Ramos (cell line): ENCODE results near the gene NCAPD2.
"Not testable (repeated sequence)": the region's sequence is repeated elsewhere in the genome, so short reads cannot be mapped to it uniquely, and the experiment has no call there.

Experiments used
- in situ Hi-C: fragments of 300-500 bp; cut with MboI; formaldehyde crosslinking; loops from one replicate; pipeline ENCODE4 v1.14.3; 2022; ENCODE audit warnings: low sequenced_read_pairs; ENCODE audit not compliant: unreplicated experiment

The NCAPD2 gene

GRCh38 chr12:6532927-6533652 lies 39.2 kb downstream of the NCAPD2 start:
- in situ Hi-C loops: no loop called here

GRCh38 chr12:6533653-6533922 lies 39.7 kb downstream of the NCAPD2 start:
- in situ Hi-C loops: no loop called here

GRCh38 chr12:6533923-6534694 lies 40.2 kb downstream of the NCAPD2 start, which contains the start of gene GAPDH:
TSS of gene GAPDH (plus strand) at chr12:6534517. CDS start at chr12:6534833, 316 bp downstream.
- in situ Hi-C loops: no loop called here

- in situ Hi-C loops: no loop called here
Observed at GRCh38 chr12:6534695-6534944, 40.7 kb downstream of the NCAPD2 start.

GRCh38 chr12:6534945-6535696 lies 41.2 kb downstream of the NCAPD2 start:
- in situ Hi-C loops: no loop called here

GRCh38 chr12:6535697-6535946 lies 41.7 kb downstream of the NCAPD2 start:
- in situ Hi-C loops: no loop called here

- in situ Hi-C loops: no loop called here
Observed at GRCh38 chr12:6535960-6536847, 42.3 kb downstream of the NCAPD2 start.

- in situ Hi-C loops: no loop called here
Observed at GRCh38 chr12:6536894-6537579, 43.1 kb downstream of the NCAPD2 start.

- in situ Hi-C loops: not testable (repeated sequence)
Observed at GRCh38 chr12:6537580-6538419, 43.9 kb downstream of the NCAPD2 start.

GRCh38 chr12:6538420-6539313 lies 44.8 kb downstream of the NCAPD2 start:
- in situ Hi-C loops: no loop called here

GRCh38 chr12:6539314-6539682 lies 45.4 kb downstream of the NCAPD2 start:
- in situ Hi-C loops: no loop called here

- in situ Hi-C loops: no loop called here
Observed at GRCh38 chr12:6539707-6540134, 45.8 kb downstream of the NCAPD2 start.

GRCh38 chr12:6540181-6540877 lies 46.4 kb downstream of the NCAPD2 start:
- in situ Hi-C loops: no loop called here

- in situ Hi-C loops: no loop called here
Observed at GRCh38 chr12:6541371-6542165, 47.7 kb downstream of the NCAPD2 start.

- in situ Hi-C loops: no loop called here
Observed at GRCh38 chr12:6542209-6543009, 48.5 kb downstream of the NCAPD2 start.

GRCh38 chr12:6546016-6546415 lies 52.1 kb downstream of the NCAPD2 start:
- in situ Hi-C loops: loop anchor here (5.0 kb wide), 1 partner anchor 124 kb away; no protein-coding TSS in a partner anchor
